Lung (tissue), 12 donors: Measurements from ENCODE around the gene CACNA1C. TPM values are rescaled to one million over a fixed set of nuclear protein-coding genes. Genes with fewer than 3 reads are reported as not detected.
A peak's percentile ranks its signal among the peaks of the same experiment; 100 is the strongest.

ENCODE experiments used
- ATAC-seq: fragments of 200-7000 bp; cut with Tn5 transposase; one replicate; pipeline ENCODE4 v1.9.1; 2020; ENCODE audit warnings: moderate number of reproducible peaks; ENCODE audit not compliant: insufficient read depth, low FRiP score
- DNase-seq, 3 donors: peaks; one replicate each; pipeline ENCODE4 v3.0.0-alpha.2; 2013 to 2017
- H3K27ac ChIP-seq, 2 donors: one replicate each; pipeline ENCODE4 v1.5.1; 2013; ENCODE audit warnings: mild to moderate bottlenecking in 2 of 2, moderate library complexity in 2 of 2, control low read depth in 1 of 2, inconsistent platforms in 1 of 2, low read depth in 1 of 2, low read length in 1 of 2
- H3K27me3 ChIP-seq, 3 donors: one replicate each; pipeline ENCODE4 v1.5.1; 2013; ENCODE audit warnings: low read length in 2 of 3; ENCODE audit not compliant: control insufficient read depth in 3 of 3, insufficient read depth in 3 of 3
- H3K36me3 ChIP-seq, 4 donors: one replicate each; pipeline ENCODE4 v1.5.1; 2013; ENCODE audit warnings: low read length in 4 of 4, mild to moderate bottlenecking in 1 of 4, moderate library complexity in 1 of 4; ENCODE audit not compliant: control insufficient read depth in 4 of 4, insufficient read depth in 4 of 4
- H3K4me1 ChIP-seq, 5 donors: one replicate each; pipeline ENCODE4 v1.5.1; 2013; ENCODE audit warnings: low read length in 5 of 5, mild to moderate bottlenecking in 2 of 5, moderate library complexity in 1 of 5; ENCODE audit not compliant: control insufficient read depth in 5 of 5, insufficient read depth in 5 of 5
- H3K4me3 ChIP-seq: one replicate; pipeline ENCODE4 v1.5.1; 2013; ENCODE audit warnings: mild to moderate bottlenecking, control low read depth, moderate library complexity
- H3K9ac ChIP-seq, 2 donors: one replicate each; pipeline ENCODE4 v1.5.1; 2013; ENCODE audit warnings: low read length in 2 of 2, control low read depth in 1 of 2; ENCODE audit not compliant: insufficient read depth in 1 of 2
- H3K9me3 ChIP-seq, 4 donors: one replicate each; pipeline ENCODE4 v1.5.1; 2013; ENCODE audit warnings: low read length in 3 of 4, mild to moderate bottlenecking in 1 of 4, moderate library complexity in 1 of 4; ENCODE audit not compliant: control insufficient read depth in 4 of 4, insufficient read depth in 3 of 4
- CTCF ChIP-seq: IDR thresholded peaks from 2 replicates; pipeline ENCODE4 v1.5.1; 2012; ENCODE audit warnings: mild to moderate bottlenecking; ENCODE audit errors: control extremely low read depth, extremely low read depth
- WGBS, 2 donors: extraction: QIAGEN DNeasy Blood & Tissue Kit; methylation state at CpG; one replicate each; pipeline ENCODE4 v1.1.7; 2013; 5-methylcytosine and 5-hydroxymethylcytosine counted together
- polyA plus RNA-seq, 2 donors: library from polyadenylated mRNA; stranded (reverse); fragments of 200-250 nt; gene quantifications; one replicate each; pipeline ENCODE4 v1.2.1, GENCODE V29; 2013
- total RNA-seq, 2 donors: library from RNA; depleted of rRNA in 1 of 2; stranded (reverse); fragments of >200 nt in 1 of 2; gene quantifications; one replicate each; pipeline ENCODE4 v1.2.1, GENCODE V29; 2014 to 2021
- donor health status: control.
- donor health status: control.
- donor health status: Bipolar disorder and iron deficiency.
- donor health status: healthy.
- donor health status: DM: yes; HTN: yes; CAD: no.

The CACNA1C gene
- total and polyA plus RNA-seq, 4 donors = 3.2 to 17.5 (median 7.5) TPM

- H3K27ac ChIP-seq = peak overlapping the region in 1 of 2 donors; percentile 11
- H3K27me3 ChIP-seq = peaks cover 0 to 13% (median 0%) of the 10 kb centered on the region in 3 donors
- no peak for TF ChIP-seq CTCF
- no peak overlapping the region for H3K9ac ChIP-seq
- H3K36me3 ChIP-seq = no peaks in the 10 kb centered on the region
- ATAC-seq (no peak), DNase-seq (no peak)
- H3K9me3 ChIP-seq = no peaks in the 10 kb centered on the region
- peaks cover 7 to 27% (median 12%) of the 10 kb centered on the region in 5 donors for H3K4me1 ChIP-seq
- WGBS, 2 donors = 90 to 93% methylated on average over 6 of the region's 6 CpGs
- no peak overlapping the region for H3K4me3 ChIP-seq
These were observed 8.6 kb downstream of the CACNA1C start for GRCh38 chr12:2061402-2061801.

DNA sequence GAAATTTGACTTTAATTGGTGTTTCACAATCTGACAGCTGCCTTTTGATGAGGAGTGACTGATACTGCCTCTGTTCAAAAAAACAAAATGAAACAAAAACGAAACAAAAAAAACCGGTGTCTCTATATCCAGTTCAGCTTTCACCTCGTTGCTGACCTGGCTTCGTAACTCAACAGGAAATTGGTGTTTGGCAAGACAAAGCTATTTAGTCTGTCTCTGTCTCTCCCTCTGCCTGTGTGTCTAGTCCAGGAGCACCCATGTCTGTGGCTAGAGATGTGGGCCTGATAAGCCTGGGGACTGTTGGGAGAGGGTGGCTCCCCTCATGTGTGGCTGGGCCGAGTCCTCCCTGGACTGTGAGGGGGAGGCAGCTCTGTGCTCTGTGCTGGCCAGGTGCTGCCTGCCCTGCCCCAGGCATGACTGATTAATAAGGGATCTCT is 11.3 kb downstream of the CACNA1C start:
- Histone ChIP-seq H3K4me3 (no peak overlapping the region), H3K9me3 (no peaks in the 10 kb centered on the region), H3K9ac (no peak overlapping the region), H3K36me3 (no peaks in the 10 kb centered on the region), H3K4me1 (peaks cover 5 to 25% (median 12%) of the 10 kb centered on the region in 5 donors), H3K27ac (peak overlapping the region; percentile 2 to 36), H3K27me3 (peaks cover 0 to 10% (median 0%) of the 10 kb centered on the region in 3 donors)
- DNase-seq (peak; percentile 20 to 87 (median 78)), ATAC-seq (no peak)
- no peak for TF ChIP-seq CTCF
- WGBS, 2 donors = 4 to 19% methylated on average over 5 of the region's 5 CpGs

DNA sequence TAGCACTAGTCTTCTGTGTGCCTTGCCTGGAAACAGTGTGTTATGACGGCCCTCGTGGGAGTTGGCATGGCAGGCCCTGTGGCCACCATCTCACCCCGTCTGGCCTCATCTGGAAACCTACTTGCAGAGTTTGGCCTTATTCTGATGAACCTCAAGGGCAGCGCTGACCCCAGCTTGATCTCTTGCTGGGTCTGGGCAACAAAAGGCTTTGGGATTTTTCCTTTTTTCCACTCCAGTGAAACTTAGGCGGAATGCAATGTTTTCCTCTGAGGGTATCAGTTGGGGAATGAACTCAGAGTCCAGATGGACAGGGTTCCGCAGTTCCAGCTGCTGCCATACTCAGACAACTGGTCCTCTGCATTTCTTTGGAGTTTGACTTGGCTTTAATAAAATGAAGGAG is 15.9 kb downstream of the CACNA1C start:
- 92 to 94% methylated on average over 6 of the region's 6 CpGs for WGBS, 2 donors
- H3K9ac ChIP-seq = no peak overlapping the region
- H3K9me3 ChIP-seq = peaks cover 0 to 12% (median 3%) of the 10 kb centered on the region in 4 donors
- H3K4me1 ChIP-seq = peaks cover 3 to 23% (median 16%) of the 10 kb centered on the region in 5 donors
- no peak for TF ChIP-seq CTCF
- no peaks in the 10 kb centered on the region for H3K36me3 ChIP-seq
- peaks cover 0 to 10% (median 0%) of the 10 kb centered on the region in 3 donors for H3K27me3 ChIP-seq
- no peak overlapping the region for H3K4me3 ChIP-seq
- no peak for DNase-seq
- no peak for ATAC-seq
- H3K27ac ChIP-seq = no peak overlapping the region
